ENCODE data around the gene EPHX1.

DNA sequence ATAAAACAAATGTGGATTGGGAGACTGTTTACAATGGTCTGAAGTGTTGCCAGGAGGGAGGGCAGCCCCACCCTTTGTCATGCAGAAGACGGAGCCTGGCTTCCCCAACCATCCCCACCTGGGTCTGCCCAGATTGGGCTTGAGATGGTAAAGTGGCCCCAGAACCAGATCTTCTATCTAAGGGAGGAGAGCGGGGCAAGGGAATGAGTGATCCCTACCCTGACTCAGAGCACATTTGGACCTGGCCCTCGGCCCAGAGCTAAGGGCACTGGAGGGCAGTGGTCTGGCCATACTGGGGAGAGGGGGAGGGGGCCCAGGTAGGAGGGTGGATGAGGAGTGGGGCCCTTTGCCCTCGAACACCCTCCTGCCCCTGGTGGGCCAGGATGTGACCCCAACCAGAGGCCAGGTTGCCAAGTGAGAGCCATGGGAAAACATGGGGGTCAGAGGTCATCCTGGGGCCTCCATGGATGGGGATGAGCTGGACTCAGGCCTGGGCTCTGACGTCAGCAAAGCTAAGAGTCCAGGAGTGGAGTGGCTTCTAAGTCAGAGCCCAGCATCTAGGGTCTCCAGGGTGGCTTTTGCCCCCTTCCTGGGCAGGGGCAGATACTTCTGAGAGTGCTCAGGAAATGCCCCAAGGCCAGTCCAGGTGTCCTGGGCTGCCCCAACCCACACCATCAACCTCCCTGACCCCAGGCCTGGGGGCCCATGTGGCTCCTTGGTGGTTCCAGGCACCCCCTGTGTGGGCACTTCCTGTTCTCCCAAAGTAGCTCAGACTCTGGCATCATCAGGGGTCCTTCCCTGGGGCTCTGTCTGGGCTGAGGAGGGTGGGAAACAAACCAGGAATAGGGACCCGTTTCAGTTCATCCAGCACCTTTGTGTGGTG is 80.7 kb downstream of the EPHX1 start:
- TF ChIP-seq POLR2A (IDR thresholded peaks at IDR 0.05; ENCODE audit: low read length) (no peak), GATA1 (IDR thresholded peaks at IDR 0.05; ENCODE audit: low read depth, low read length) (no peak)

All from erythroblast (primary cell).